GM21447 (cell line): ENCODE data around the gene PLEKHN1.

Experiments used
- ATAC-seq: cut with Tn5 transposase; IDR thresholded peaks from one replicate; pipeline ENCODE4 v1.9.1; 2021; ENCODE audit not compliant: unreplicated experiment

PLEKHN1 gene

GRCh38 chr1:960363-961131, 5.7 kb upstream of the PLEKHN1 start, which contains the start of gene KLHL17:
KLHL17 (plus strand) TSS chr1:960584; CDS start chr1:960694, 110 bp downstream.
- peak; percentile 40 for ATAC-seq

GRCh38 chr1:961132-961669, 5.1 kb upstream of the PLEKHN1 start:
- ATAC-seq = no peak

- no peak for ATAC-seq
Measured at GRCh38 chr1:962381-963300, 3.6 kb upstream of the PLEKHN1 start.

GRCh38 chr1:963301-963651, 3.0 kb upstream of the PLEKHN1 start:
- ATAC-seq = no peak

- ATAC-seq = no peak
Measured at GRCh38 chr1:963746-964525, 2.3 kb upstream of the PLEKHN1 start.

GRCh38 chr1:964691-965525, 1.4 kb upstream of the PLEKHN1 start:
- no peak for ATAC-seq

GRCh38 chr1:965526-966134, 652 bp upstream of the PLEKHN1 start:
- no peak for ATAC-seq

- ATAC-seq = peak; percentile 71
Measured at GRCh38 chr1:966704-967300, 520 bp downstream of the PLEKHN1 start.

- ATAC-seq = no peak
Measured at GRCh38 chr1:967466-968343, 1.4 kb downstream of the PLEKHN1 start.

- ATAC-seq = no peak
Measured at GRCh38 chr1:969260-969855, 3.1 kb downstream of the PLEKHN1 start.

- ATAC-seq = no peak
Measured at GRCh38 chr1:970242-970972, 4.1 kb downstream of the PLEKHN1 start.

- no peak for ATAC-seq
Measured at GRCh38 chr1:970973-971730, 4.9 kb downstream of the PLEKHN1 start.

GRCh38 chr1:971751-972506, 5.6 kb downstream of the PLEKHN1 start:
- no peak for ATAC-seq

GRCh38 chr1:972726-973458, 6.6 kb downstream of the PLEKHN1 start:
- ATAC-seq = no peak
